GM12878 (cell line): Measurements from ENCODE around the gene CLSTN2. TPM values are rescaled to one million over a fixed set of nuclear protein-coding genes. Genes with fewer than 3 reads are reported as not detected.

Experiments used
- ATAC-seq: fragments of 200-7000 bp; cut with Tn5 transposase; 3 replicates; pipeline ENCODE4 v1.9.1; 2020; ENCODE audit warnings: mild to moderate bottlenecking, moderate library complexity
- BruUV-seq: library from RNA; stranded (reverse); fragments of 400-500 nt; replicated peaks from 2 replicates; lab custom pipeline; 2021; lab: Mats Ljungman, UMichigan
- CTCF ChIA-PET: fragments of 300-600 bp; sonication (Branson Sonifier 250); formaldehyde crosslinking; extraction: SDS; loops from one replicate; lab custom pipeline; 2021; ENCODE audit warnings: inconsistent platforms; lab: Yijun Ruan, JAX
- POLR2A ChIA-PET: fragments of 350-600 bp; formaldehyde crosslinking; extraction: SDS; loops from one replicate; lab custom pipeline; 2021; ENCODE audit warnings: inconsistent platforms; lab: Charles Lee
- RAD21 ChIA-PET: fragments of 300-600 bp; sonication (Branson Sonifier 250); formaldehyde crosslinking; loops from one replicate; lab custom pipeline; 2023; ENCODE audit warnings: antibody characterized with exemption; ENCODE audit not compliant: unreplicated experiment; lab: Charles Lee
- SMC1A ChIA-PET: fragments of 300-600 bp; sonication (Branson Sonifier 250); formaldehyde crosslinking; loops from one replicate; lab custom pipeline; 2023; ENCODE audit not compliant: unreplicated experiment, uncharacterized antibody; lab: Charles Lee
- DNase-seq: peaks from one replicate; pipeline ENCODE4 v3.0.0-alpha.2; 2011; ENCODE audit warnings: low read depth, low spot score
- FAIRE-seq: peaks from 3 replicates; lab custom pipeline; 2011; peaks lifted over from hg19 to GRCh38; lab: Jason Lieb, UNC
- H2AFZ ChIP-seq: 2 replicates; pipeline ENCODE4 v1.6.0; 2011; ENCODE audit warnings: low read depth, low read length, control low read depth; ENCODE audit not compliant: control insufficient read depth
- H3K27ac ChIP-seq: 2 replicates; pipeline ENCODE4 v1.5.1; 2011; ENCODE audit warnings: control low read depth; ENCODE audit not compliant: control insufficient read depth, insufficient read depth
- H3K27me3 ChIP-seq, 2 experiments: replicated peaks in 1 of 2; 2 replicates each; pipeline versions ENCODE4 v1.6.0 to v1.6.1; 2011; ENCODE audit warnings: low read length in 1 of 2; ENCODE audit not compliant: control insufficient read depth in 2 of 2, insufficient read depth in 2 of 2
- H3K36me3 ChIP-seq, 2 experiments: 2 replicates each; pipeline ENCODE4 v1.5.1; 2011; ENCODE audit warnings: low read length in 1 of 2; ENCODE audit not compliant: control insufficient read depth in 2 of 2, insufficient read depth in 2 of 2
- H3K4me1 ChIP-seq: 2 replicates; pipeline ENCODE4 v1.6.1; 2011; ENCODE audit warnings: mild to moderate bottlenecking, low read length, moderate library complexity, mixed read lengths; ENCODE audit not compliant: control insufficient read depth, insufficient read depth
- H3K4me2 ChIP-seq: 2 replicates; pipeline ENCODE4 v1.6.0; 2011; ENCODE audit warnings: control low read depth; ENCODE audit not compliant: control insufficient read depth, insufficient read depth
- H3K4me3 ChIP-seq: fragments of 200-600 bp; sonication (generic); 2 replicates; pipeline ENCODE4 v1.5.1; 2016
- H3K79me2 ChIP-seq: 2 replicates; pipeline ENCODE4 v1.6.0; 2011; ENCODE audit warnings: low read length; ENCODE audit not compliant: control insufficient read depth, insufficient read depth
- H3K9ac ChIP-seq: 2 replicates; pipeline ENCODE4 v1.8.0; 2011; ENCODE audit warnings: low read length, control low read depth, mixed read lengths; ENCODE audit not compliant: control insufficient read depth, insufficient read depth
- H3K9me3 ChIP-seq: replicated peaks from 3 replicates; pipeline ENCODE4 v1.5.1; 2011; ENCODE audit warnings: mild to moderate bottlenecking, low read length; ENCODE audit not compliant: control insufficient read depth, insufficient read depth
- H4K20me1 ChIP-seq: 2 replicates; pipeline ENCODE4 v1.6.0; 2011; ENCODE audit not compliant: control insufficient read depth, insufficient read depth
- FOXK2 ChIP-seq: fragments of 450-650 bp; IDR thresholded peaks from 2 replicates; pipeline ENCODE4 v1.6.1; 2017; ENCODE audit warnings: mild to moderate bottlenecking, moderate library complexity
- IKZF2 ChIP-seq, 2 experiments: fragments of 450-650 bp; IDR thresholded peaks; 2 replicates each; pipeline ENCODE4 v1.6.1; 2017; ENCODE audit warnings: mild to moderate bottlenecking in 2 of 2, moderate library complexity in 2 of 2
- MTA3 ChIP-seq: IDR thresholded peaks from 2 replicates; pipeline ENCODE4 v1.6.1; 2012; ENCODE audit warnings: low read length, inconsistent platforms, borderline replicate concordance
- MYC ChIP-seq: IDR thresholded peaks from 2 replicates; pipeline ENCODE4 v1.6.1; 2011; ENCODE audit warnings: mild to moderate bottlenecking, low read length, moderate library complexity, inconsistent platforms; ENCODE audit not compliant: insufficient read depth, insufficient replicate concordance, insufficient read length, severe bottlenecking
- NRF1 ChIP-seq: conservative IDR thresholded peaks from 2 replicates; pipeline ENCODE4 v1.6.1; 2011; ENCODE audit warnings: mild to moderate bottlenecking, low read depth, low read length, improper control_type of control experiment
- RAD21 ChIP-seq: IDR thresholded peaks from 2 replicates; pipeline ENCODE4 v1.6.1; 2011; ENCODE audit warnings: mild to moderate bottlenecking, low read depth, low read length, moderate library complexity; ENCODE audit not compliant: insufficient read depth
- RB1 ChIP-seq: fragments of 450-650 bp; formaldehyde crosslinking; IDR thresholded peaks from 2 replicates; pipeline ENCODE4 v1.6.1; 2017; ENCODE audit warnings: mild to moderate bottlenecking, borderline replicate concordance
- RELB ChIP-seq: fragments of 450-650 bp; IDR thresholded peaks from 2 replicates; pipeline ENCODE4 v1.6.1; 2017; ENCODE audit warnings: low read depth, mild to moderate bottlenecking, moderate library complexity
- SMARCA5 ChIP-seq: fragments of 450-650 bp; IDR thresholded peaks from 2 replicates; pipeline ENCODE4 v1.6.1; 2017; ENCODE audit warnings: mild to moderate bottlenecking
- STAT1 ChIP-seq: fragments of 450-650 bp; conservative IDR thresholded peaks from 2 replicates; pipeline ENCODE4 v1.6.1; 2014; ENCODE audit warnings: antibody characterized with exemption, mild to moderate bottlenecking
- TARDBP ChIP-seq: IDR thresholded peaks from 2 replicates; pipeline ENCODE4 v1.6.1; 2016; ENCODE audit warnings: borderline replicate concordance
- USF2 ChIP-seq: IDR thresholded peaks from 2 replicates; pipeline ENCODE4 v1.6.1; 2011; ENCODE audit warnings: low read depth, low read length, improper control_type of control experiment, borderline replicate concordance
- ZNF207 ChIP-seq: fragments of 450-650 bp; IDR thresholded peaks from 2 replicates; pipeline ENCODE4 v1.6.1; 2014; ENCODE audit warnings: antibody characterized with exemption, mild to moderate bottlenecking, borderline replicate concordance
- WGBS: methylation state at CpG from one replicate; pipeline ENCODE4 v1.1.6; 2016; ENCODE audit warnings: low lambda C conversion rate; ENCODE audit not compliant: insufficient replicate concordance, insufficient coverage; ENCODE audit errors: missing lambda C conversion rate; 5-methylcytosine and 5-hydroxymethylcytosine counted together
- in situ Hi-C: fragments of 300-500 bp; cut with MboI; formaldehyde crosslinking; loops from 9 replicates; pipeline ENCODE4 v1.14.3; 2018; ENCODE audit warnings: mixed read lengths
- intact Hi-C: fragments of 100-400 bp; cut with micrococcal nuclease; formaldehyde crosslinking; loops from one replicate; pipeline ENCODE4 v1.14.2; 2022; ENCODE audit not compliant: unreplicated experiment
- polyA plus RNA-seq, 11 experiments: library from polyadenylated mRNA; depleted of rRNA in 4 of 11; unstranded in 6 of 11; stranded (reverse) in 5 of 11; fragments of >200 nt; fragmentation: Nextera tagmentation in 4 of 11; fragmentation: Illumina TruSeq in 1 of 11; extraction: Ambion mirVana in 4 of 11; extraction: Trizol in 1 of 11; gene quantifications; 1 replicate in 1 of 11; 2 replicates in 10 of 11; pipeline versions ENCODE4 v1.2.1 to v1.2.3, GENCODE V29; 2011 to 2016; ENCODE audit warnings: inconsistent platforms in 2 of 11, missing spikeins in 2 of 11, low read depth in 1 of 11
- total RNA-seq, 4 experiments: library from RNA; depleted of rRNA in 3 of 4; stranded (reverse); fragments of >200 nt in 3 of 4; fragmentation: Illumina TruSeq in 1 of 4; extraction: Trizol in 1 of 4; gene quantifications; 2 replicates each; pipeline versions ENCODE4 v1.2.1 to v1.2.3, GENCODE V29; 2013 to 2021

The CLSTN2 gene
- total and polyA plus RNA-seq, 10 of the 15 experiments (the other 5 are each of a cell fraction or from before 2014, with no cell fraction given), result under 0.01 to 0.10 (median under 0.01) TPM; not detected in 5

- TF ChIP-seq ZNF207 (no peak), RB1 (no peak), USF2 (no peak), RAD21 (peak; percentile 85), FOXK2 (no peak), IKZF2 (IDR thresholded peaks at IDR 0.05) (no peak)
Measured at GRCh38 chr3:140128631-140129030, 193.6 kb downstream of the CLSTN2 start (continued).

DNA sequence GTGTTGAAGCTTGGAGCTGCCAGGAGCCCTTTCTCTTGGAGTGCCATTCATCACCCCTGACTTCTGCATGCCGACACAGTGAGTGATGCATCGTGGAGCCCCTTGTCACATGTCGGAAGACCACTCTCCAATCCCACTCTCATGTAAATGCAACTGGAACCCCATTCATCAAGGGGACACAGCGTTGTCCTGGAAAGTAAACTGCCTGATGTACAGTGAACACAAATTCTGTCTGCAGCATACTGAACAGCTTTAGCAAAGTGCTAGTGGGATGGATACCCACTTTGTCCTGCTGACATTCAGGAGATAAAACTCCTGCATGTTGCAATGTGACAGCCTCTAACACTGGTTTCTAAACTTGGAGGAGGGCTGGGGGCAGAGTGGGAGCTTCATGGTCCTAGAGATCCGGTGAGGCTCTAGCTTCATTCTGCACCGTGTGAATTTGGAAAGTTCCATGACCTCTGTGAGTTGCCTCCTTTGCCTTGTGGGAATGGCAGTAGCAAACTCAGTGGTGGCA lies 194.8 kb downstream of the CLSTN2 start:
- no peaks in the 10 kb centered on the region for H3K79me2 ChIP-seq

More for the DNA sequence above, 194.8 kb downstream of the CLSTN2 start:
- H3K36me3 ChIP-seq, result no peaks in the 10 kb centered on the region
- no peak overlapping the region for H3K4me3 ChIP-seq
- ATAC-seq, result no peak
- no peak for TF ChIP-seq MYC
- TF ChIP-seq STAT1, result no peak
- no peak for TF ChIP-seq MTA3
- TF ChIP-seq TARDBP, result no peak
- no peak for TF ChIP-seq SMARCA5
- no peak for TF ChIP-seq RELB
- TF ChIP-seq NRF1, result no peak
- BruUV-seq, result no TSS peak
- no peak for DNase-seq
- no peak overlapping the region for H3K27ac ChIP-seq
- no peak overlapping the region for H3K4me2 ChIP-seq
- ChIA-PET SMC1A (interaction anchor here (0.9 to 3.2 kb wide), 19 partner anchors 9 to 734 kb away, joined by 3 to 40 read pairs (median 6); no protein-coding TSS in a partner anchor), POLR2A (no interaction called here), CTCF (interaction anchor here (0.9 to 3.9 kb wide), 20 partner anchors 9 to 735 kb away, joined by 3 to 72 read pairs (median 11); no protein-coding TSS in a partner anchor), RAD21 (interaction anchor here (0.8 to 5.0 kb wide), 12 partner anchors 24 to 370 kb away, joined by 3 to 41 read pairs (median 4); no protein-coding TSS in a partner anchor)
- no peak overlapping the region for H3K9ac ChIP-seq
- H3K4me1 ChIP-seq, result no peaks in the 10 kb centered on the region
- 8% methylated on average over 6 of the region's 6 CpGs for WGBS
- H3K27me3 ChIP-seq, result peaks cover 0 to 2% of the 10 kb centered on the region in 2 experiments; a peak in 2 of 4 replicates
- in situ Hi-C loops, result loop anchor here (5.0 to 25.0 kb wide), 3 partner anchors 82 to 732 kb away; no protein-coding TSS in a partner anchor
- intact Hi-C loops, result loop anchor here (2.0 to 5.0 kb wide), 3 partner anchors 87 to 733 kb away; no protein-coding TSS in a partner anchor
- no peak overlapping the region for H2AFZ ChIP-seq
- H4K20me1 ChIP-seq, result no peaks in the 10 kb centered on the region
- H3K9me3 ChIP-seq, result no peaks in the 10 kb centered on the region
- no peak for FAIRE-seq
